Uterus (tissue), 4 donors: ENCODE results near the gene MIPOL1. TPM values are rescaled to one million over a fixed set of nuclear protein-coding genes. Genes with fewer than 3 reads are reported as not detected.

Experiments used
- DNase-seq, 2 donors: peaks; one replicate each; pipeline ENCODE4 v3.0.0-alpha.2; 2019 to 2020
- H3K27ac ChIP-seq, 2 donors: fragments of 200-600 bp; sonication (generic); 1 replicate in 1 of 2; 2 replicates in 1 of 2; pipeline ENCODE4 v1.5.1; 2016 to 2018
- H3K27me3 ChIP-seq, 2 donors: fragments of 200-600 bp; sonication (generic); one replicate each; pipeline ENCODE4 v1.5.1; 2018 to 2019; ENCODE audit warnings: control low read depth in 1 of 2
- H3K36me3 ChIP-seq, 2 donors: fragments of 200-600 bp; sonication (generic); one replicate each; pipeline ENCODE4 v1.5.1; 2019; ENCODE audit warnings: control low read depth in 1 of 2
- H3K4me1 ChIP-seq, 2 donors: fragments of 200-600 bp; sonication (generic); one replicate each; pipeline ENCODE4 v1.5.1; 2018 to 2019; ENCODE audit warnings: control low read depth in 1 of 2
- H3K4me3 ChIP-seq, 2 donors: fragments of 200-600 bp; sonication (generic); 1 replicate in 1 of 2; 2 replicates in 1 of 2; pipeline ENCODE4 v1.5.1; 2018 to 2019; ENCODE audit warnings: mild to moderate bottlenecking in 1 of 2
- H3K9me3 ChIP-seq, 2 donors: fragments of 200-600 bp; sonication (generic); one replicate each; pipeline ENCODE4 v1.5.1; 2019; ENCODE audit warnings: control low read depth in 1 of 2
- POLR2A ChIP-seq, 2 donors: fragments of 450-650 bp; IDR thresholded peaks; one replicate each; pipeline ENCODE4 v1.6.1; 2016; ENCODE audit warnings: antibody characterized with exemption in 2 of 2, mild to moderate bottlenecking in 1 of 2, moderate library complexity in 1 of 2
- intact Hi-C: fragments of 100-400 bp; cut with DNase I; formaldehyde crosslinking; loops from one replicate; pipeline ENCODE4 v1.15.1; 2023; ENCODE audit warnings: low total_unique reads
- total RNA-seq, 4 donors: library from RNA; depleted of rRNA in 3 of 4; stranded (reverse); fragments of >200 nt in 3 of 4; gene quantifications; one replicate each; pipeline versions ENCODE4 v1.1.0 to v1.2.4, GENCODE V29; 2014 to 2023
- TF ChIP-seq, protein P1 (sequence below), 4 experiments: fragments of 200-600 bp in 2 of 4; fragments of 450-650 bp in 2 of 4; sonication (generic) in 2 of 4; IDR thresholded peaks; one replicate each; pipeline ENCODE4 v1.5.1; 2016 to 2019; ENCODE audit warnings: antibody characterized with exemption in 4 of 4, mild to moderate bottlenecking in 2 of 4, moderate library complexity in 1 of 4
- donor health status: DM: yes; HTN: yes; CAD: no.

MIPOL1 gene
- total RNA-seq, 4 donors from 2014 or later: 22.8 to 52.1 (median 39.4) TPM

DNA sequence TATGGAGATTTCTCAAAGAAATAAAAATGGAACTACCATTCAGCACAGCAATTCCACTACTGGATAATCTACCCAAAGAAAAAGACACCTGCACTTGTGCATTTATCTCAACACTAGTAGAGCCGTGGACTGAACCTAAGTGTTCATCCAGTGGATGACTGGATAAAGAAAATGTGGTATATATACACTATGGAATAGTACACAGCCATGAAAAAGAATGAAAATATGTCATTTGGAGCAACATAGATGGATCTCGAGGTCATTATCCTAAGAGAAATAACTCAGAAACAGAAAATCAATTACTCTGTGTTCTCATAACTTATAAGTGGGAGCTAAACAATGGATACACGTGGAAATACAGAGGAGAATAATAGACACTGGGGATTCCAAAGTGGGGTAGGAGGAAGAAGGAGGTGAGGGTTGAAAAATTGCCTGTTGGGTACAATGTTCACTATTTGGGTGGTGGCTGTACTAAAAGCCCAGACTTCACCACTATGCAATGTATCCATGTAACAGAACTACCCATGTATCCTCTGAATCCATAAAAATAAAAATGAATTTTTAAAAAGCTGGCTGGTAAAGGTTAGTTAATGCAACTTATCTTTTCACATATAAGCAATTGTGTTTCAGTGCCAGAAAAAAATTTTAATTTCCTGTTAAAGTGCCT lies 266.6 kb downstream of the MIPOL1 start:
- Histone ChIP-seq H3K27me3 (no peaks in the 10 kb centered on the region), H3K27ac (no peak overlapping the region), H3K9me3 (no peaks in the 10 kb centered on the region), H3K4me1 (no peaks in the 10 kb centered on the region), H3K4me3 (no peak overlapping the region), H3K36me3 (no peaks in the 10 kb centered on the region)
- TF ChIP-seq, protein P1, sequence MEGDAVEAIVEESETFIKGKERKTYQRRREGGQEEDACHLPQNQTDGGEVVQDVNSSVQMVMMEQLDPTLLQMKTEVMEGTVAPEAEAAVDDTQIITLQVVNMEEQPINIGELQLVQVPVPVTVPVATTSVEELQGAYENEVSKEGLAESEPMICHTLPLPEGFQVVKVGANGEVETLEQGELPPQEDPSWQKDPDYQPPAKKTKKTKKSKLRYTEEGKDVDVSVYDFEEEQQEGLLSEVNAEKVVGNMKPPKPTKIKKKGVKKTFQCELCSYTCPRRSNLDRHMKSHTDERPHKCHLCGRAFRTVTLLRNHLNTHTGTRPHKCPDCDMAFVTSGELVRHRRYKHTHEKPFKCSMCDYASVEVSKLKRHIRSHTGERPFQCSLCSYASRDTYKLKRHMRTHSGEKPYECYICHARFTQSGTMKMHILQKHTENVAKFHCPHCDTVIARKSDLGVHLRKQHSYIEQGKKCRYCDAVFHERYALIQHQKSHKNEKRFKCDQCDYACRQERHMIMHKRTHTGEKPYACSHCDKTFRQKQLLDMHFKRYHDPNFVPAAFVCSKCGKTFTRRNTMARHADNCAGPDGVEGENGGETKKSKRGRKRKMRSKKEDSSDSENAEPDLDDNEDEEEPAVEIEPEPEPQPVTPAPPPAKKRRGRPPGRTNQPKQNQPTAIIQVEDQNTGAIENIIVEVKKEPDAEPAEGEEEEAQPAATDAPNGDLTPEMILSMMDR (IDR thresholded peaks at IDR 0.05): no peak
- no peak for TF ChIP-seq POLR2A (IDR thresholded peaks at IDR 0.05)
- intact Hi-C loops: no loop called here
- DNase-seq: no peak

DNA sequence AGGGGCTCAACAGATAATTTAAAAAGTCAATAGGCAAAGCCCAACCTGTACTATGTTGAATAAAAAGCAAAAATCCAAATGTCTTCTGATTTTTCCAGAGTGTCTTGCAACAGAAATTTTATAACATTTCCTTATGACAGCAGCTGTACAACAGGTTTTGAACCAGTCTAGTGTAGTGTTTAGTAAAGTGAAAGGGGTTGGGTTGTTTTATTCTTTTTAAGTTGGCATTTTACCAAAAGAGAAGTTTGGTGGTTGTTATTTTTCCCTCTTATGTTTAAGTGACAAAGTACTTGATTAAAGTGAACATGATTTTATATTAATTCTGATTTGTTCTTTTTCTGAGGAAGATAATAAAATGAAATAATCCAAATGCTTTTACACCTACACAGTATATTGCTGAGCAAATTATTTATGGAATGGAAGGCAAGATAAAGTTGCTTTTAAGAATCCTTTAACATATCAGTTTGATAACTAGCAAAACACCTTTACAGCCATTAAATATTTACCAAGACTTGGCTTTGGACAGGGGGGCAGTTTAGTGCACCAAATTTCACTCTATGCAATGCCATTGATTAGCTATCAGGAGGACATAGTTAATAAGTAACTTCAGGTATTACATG lies 268.4 kb downstream of the MIPOL1 start:
- TF ChIP-seq, protein P1 (IDR thresholded peaks at IDR 0.05): no peak
- TF ChIP-seq POLR2A (IDR thresholded peaks at IDR 0.05): no peak
- no peaks in the 10 kb centered on the region for H3K4me1 ChIP-seq
- no peaks in the 10 kb centered on the region for H3K9me3 ChIP-seq
- intact Hi-C loops: no loop called here
- H3K4me3 ChIP-seq: no peak overlapping the region
- no peaks in the 10 kb centered on the region for H3K27me3 ChIP-seq
- no peaks in the 10 kb centered on the region for H3K36me3 ChIP-seq
- no peak for DNase-seq
- no peak overlapping the region for H3K27ac ChIP-seq

DNA sequence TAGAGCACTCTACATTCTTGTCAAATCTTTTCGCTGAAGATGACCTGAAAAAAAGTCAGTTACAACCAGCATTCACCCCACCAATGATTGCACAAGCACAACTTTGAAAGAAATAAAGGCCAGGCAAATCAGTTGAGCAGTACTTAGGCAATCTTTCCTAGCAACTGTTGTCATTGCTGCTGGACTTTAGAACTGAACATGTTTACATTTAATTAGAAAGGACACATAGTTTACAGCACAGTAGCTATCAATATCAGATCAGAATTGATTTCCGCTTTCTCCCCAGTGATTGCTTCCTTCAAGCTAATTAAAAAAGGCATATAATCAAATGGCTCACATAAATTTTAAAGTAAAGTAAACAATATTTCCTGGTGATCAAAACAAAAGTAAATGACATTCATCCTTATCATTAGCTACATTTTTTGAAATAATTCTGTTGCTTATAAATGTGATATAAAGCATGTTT lies 268.9 kb downstream of the MIPOL1 start:
- intact Hi-C loops: no loop called here
- Histone ChIP-seq H3K4me1 (no peaks in the 10 kb centered on the region), H3K4me3 (no peak overlapping the region)

DNA sequence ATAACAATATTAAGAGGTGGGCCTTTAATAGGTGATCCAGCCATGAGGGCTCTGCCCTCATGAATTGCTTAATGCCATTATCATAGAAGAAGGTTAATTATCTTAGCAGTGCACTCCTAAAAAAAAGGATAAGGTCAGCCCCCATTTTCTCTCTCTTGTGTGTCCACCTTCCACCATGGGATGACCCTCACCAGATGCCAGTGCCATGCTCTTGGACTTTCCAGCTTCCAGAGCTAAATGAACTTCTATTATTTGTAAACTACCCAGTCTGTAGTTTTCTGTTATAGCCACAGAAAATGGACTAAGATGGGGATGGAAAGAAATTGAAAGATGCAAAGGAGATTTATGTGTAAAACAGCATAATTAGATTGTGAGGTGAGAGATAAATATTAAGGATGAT lies 271.9 kb downstream of the MIPOL1 start:
- H3K9me3 ChIP-seq: no peaks in the 10 kb centered on the region
- H3K36me3 ChIP-seq: no peaks in the 10 kb centered on the region
- H3K4me1 ChIP-seq: no peaks in the 10 kb centered on the region
- H3K27me3 ChIP-seq: no peaks in the 10 kb centered on the region
- no peak overlapping the region for H3K27ac ChIP-seq
- no peak overlapping the region for H3K4me3 ChIP-seq
- DNase-seq: no peak
- intact Hi-C loops: no loop called here
- TF ChIP-seq, protein P1 (IDR thresholded peaks at IDR 0.05): no peak
- no peak for TF ChIP-seq POLR2A (IDR thresholded peaks at IDR 0.05)

More for the DNA sequence above, 268.9 kb downstream of the MIPOL1 start:
- Histone ChIP-seq H3K36me3 (no peaks in the 10 kb centered on the region), H3K9me3 (no peaks in the 10 kb centered on the region), H3K27ac (no peak overlapping the region), H3K27me3 (no peaks in the 10 kb centered on the region)
- TF ChIP-seq, protein P1 (IDR thresholded peaks at IDR 0.05): no peak
- no peak for TF ChIP-seq POLR2A (IDR thresholded peaks at IDR 0.05)
- no peak for DNase-seq

DNA sequence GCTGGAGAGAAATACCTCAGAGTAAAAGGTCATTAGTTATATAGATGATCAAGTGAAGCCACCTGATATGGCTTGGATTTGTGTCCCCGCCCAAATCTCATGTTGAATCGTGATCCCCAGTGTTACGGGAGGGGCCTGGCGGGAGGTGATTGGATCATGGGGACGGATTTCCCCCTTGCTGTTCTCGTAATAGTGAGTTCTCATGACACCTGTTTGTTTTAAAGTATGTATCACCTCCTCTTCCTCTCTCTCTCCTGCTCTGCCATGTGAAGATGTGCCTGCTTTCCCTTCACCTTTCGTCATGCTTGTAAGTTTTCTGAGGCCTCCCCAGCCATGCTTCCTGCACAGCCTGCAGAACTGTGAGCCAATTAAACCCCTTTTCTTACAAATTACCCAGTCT lies 272.5 kb downstream of the MIPOL1 start:
- H3K36me3 ChIP-seq: no peaks in the 10 kb centered on the region
- H3K9me3 ChIP-seq: no peaks in the 10 kb centered on the region
- H3K27me3 ChIP-seq: no peaks in the 10 kb centered on the region
- no peak overlapping the region for H3K4me3 ChIP-seq
- H3K4me1 ChIP-seq: no peaks in the 10 kb centered on the region
- intact Hi-C loops: no loop called here
- no peak overlapping the region for H3K27ac ChIP-seq
- no peak for TF ChIP-seq POLR2A (IDR thresholded peaks at IDR 0.05)
- TF ChIP-seq, protein P1 (IDR thresholded peaks at IDR 0.05): no peak
- DNase-seq: no peak
